Ovary (tissue), 3 donors: Measurements from ENCODE around the gene EGFLAM.

Experiments
- CTCF ChIP-seq, 3 donors: fragments of 450-650 bp in 2 of 3; fragments of 200-600 bp in 1 of 3; IDR thresholded peaks; one replicate each; pipeline versions ENCODE4 v1.5.1 to v1.8.0; 2016 to 2022; ENCODE audit warnings: antibody characterized with exemption in 3 of 3, mild to moderate bottlenecking in 1 of 3
- EP300 ChIP-seq: sonication (generic); formaldehyde crosslinking; IDR thresholded peaks from one replicate; pipeline ENCODE4 v1.6.1; 2017; ENCODE audit warnings: antibody characterized with exemption
- POLR2A ChIP-seq: fragments of 450-650 bp; IDR thresholded peaks from one replicate; pipeline ENCODE4 v1.6.1; 2017; ENCODE audit warnings: antibody characterized with exemption, mild to moderate bottlenecking, moderate library complexity
- donor health status: DM: no; HTN: no; CAD: no.

- TF ChIP-seq POLR2A: no peak
- no peak for TF ChIP-seq CTCF (IDR thresholded peaks at IDR 0.05)
- no peak for TF ChIP-seq EP300
These were observed 220.5 kb downstream of the EGFLAM start for GRCh38 chr5:38478878-38479277.
